ENCODE measurements around the gene EPHA1.

Gene EPHA1

DNA sequence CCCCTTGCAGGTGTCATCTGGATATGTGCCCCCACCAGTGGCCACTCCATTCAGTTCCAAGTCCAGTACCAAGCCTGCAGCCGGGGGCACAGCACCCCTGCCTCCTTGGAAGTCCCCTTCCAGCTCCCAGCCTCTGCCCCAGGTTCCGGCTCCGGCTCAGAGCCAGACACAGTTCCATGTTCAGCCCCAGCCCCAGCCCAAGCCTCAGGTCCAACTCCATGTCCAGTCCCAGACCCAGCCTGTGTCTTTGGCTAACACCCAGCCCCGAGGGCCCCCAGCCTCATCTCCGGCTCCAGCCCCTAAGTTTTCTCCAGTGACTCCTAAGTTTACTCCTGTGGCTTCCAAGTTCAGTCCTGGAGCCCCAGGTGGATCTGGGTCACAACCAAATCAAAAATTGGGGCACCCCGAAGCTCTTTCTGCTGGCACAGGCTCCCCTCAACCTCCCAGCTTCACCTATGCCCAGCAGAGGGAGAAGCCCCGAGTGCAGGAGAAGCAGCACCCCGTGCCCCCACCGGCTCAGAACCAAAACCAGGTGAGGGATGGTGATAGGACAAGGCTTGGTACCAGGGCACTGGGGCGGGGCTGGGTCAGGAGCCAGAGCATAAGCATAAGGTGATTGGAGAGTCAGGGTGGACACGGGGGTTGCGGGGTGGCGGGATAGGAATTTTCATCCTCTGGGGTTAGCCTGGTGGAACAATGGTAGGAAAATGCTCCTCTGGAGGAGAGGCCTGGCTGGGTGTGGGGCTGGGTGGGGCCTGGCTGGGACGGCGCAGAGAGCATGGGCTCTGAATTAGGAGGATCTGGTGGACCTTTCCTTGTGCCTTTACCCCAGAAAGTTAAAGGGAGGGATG lies 25.6 kb downstream of the EPHA1 start:
- TF ChIP-seq, protein P1, sequence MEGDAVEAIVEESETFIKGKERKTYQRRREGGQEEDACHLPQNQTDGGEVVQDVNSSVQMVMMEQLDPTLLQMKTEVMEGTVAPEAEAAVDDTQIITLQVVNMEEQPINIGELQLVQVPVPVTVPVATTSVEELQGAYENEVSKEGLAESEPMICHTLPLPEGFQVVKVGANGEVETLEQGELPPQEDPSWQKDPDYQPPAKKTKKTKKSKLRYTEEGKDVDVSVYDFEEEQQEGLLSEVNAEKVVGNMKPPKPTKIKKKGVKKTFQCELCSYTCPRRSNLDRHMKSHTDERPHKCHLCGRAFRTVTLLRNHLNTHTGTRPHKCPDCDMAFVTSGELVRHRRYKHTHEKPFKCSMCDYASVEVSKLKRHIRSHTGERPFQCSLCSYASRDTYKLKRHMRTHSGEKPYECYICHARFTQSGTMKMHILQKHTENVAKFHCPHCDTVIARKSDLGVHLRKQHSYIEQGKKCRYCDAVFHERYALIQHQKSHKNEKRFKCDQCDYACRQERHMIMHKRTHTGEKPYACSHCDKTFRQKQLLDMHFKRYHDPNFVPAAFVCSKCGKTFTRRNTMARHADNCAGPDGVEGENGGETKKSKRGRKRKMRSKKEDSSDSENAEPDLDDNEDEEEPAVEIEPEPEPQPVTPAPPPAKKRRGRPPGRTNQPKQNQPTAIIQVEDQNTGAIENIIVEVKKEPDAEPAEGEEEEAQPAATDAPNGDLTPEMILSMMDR (IDR thresholded peaks at IDR 0.05; ENCODE audit: borderline replicate concordance, control extremely low read depth, extremely low read depth, insufficient read depth, missing control alignments): no peak
- no peak for DNase-seq (ENCODE audit: low spot score)
- in situ Hi-C loops (cut with MboI; ENCODE audit: low sequenced_read_pairs, unreplicated experiment): no loop called here

DNA sequence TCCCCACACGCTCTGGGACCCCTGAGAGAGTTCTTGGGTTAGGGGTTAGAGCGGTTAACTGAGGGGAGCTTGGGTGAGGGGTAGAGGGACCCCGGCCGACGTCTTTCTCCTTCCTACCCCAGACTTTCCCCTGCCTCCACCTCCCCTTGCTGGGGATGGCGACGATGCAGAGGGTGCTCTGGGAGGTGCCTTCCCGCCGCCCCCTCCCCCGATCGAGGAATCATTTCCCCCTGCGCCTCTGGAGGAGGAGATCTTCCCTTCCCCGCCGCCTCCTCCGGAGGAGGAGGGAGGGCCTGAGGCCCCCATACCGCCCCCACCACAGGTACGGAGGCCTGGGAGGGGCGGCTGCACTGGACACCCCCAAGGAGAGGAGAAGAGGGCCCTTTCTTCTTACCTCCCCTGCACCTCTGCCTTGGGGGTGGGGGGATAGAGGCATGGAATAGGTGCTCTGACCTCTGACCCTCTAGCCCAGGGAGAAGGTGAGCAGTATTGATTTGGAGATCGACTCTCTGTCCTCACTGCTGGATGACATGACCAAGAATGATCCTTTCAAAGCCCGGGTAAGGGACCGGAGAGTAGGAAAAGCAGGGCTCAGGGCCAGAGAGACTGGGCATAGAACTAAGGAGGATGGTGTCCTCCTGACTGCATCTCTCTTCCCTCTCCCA lies 26.4 kb downstream of the EPHA1 start:
- DNase-seq (ENCODE audit: low spot score): peak; percentile 37
- in situ Hi-C loops (cut with MboI; ENCODE audit: low sequenced_read_pairs, unreplicated experiment): no loop called here

DNA sequence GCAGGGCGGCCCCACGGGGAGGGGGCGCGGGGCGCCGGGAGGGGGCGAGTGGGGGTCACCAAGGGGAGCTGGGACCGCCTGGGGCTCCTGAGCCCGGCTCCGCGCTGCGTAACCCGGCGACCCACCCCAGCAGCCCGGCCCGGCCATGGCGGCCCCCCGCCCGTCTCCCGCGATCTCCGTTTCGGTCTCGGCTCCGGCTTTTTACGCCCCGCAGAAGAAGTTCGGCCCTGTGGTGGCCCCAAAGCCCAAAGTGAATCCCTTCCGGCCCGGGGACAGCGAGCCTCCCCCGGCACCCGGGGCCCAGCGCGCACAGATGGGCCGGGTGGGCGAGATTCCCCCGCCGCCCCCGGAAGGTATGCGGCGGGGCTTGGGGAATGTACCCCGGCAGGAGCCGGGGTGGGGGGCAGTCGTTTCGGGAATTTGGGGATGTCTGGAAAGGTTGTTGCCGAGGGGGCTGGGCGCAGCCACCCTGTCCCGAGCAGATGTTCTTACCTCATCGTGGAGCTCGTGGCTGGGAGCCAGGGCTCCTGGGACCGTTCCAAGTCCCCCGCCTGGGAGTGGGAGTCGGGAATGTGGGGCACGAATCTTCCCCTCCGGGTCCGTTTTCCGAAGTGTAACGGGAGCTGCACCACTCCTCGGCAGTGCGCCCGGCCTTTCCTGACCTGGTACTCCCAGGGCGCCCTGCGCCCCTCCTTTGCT lies 27.1 kb downstream of the EPHA1 start:
- TF ChIP-seq, protein P1 (IDR thresholded peaks at IDR 0.05; ENCODE audit: borderline replicate concordance, control extremely low read depth, extremely low read depth, insufficient read depth, missing control alignments): no peak
- in situ Hi-C loops (cut with MboI; ENCODE audit: low sequenced_read_pairs, unreplicated experiment): no loop called here
- peak; percentile 68 for DNase-seq (ENCODE audit: low spot score)

More for the DNA sequence above, 26.4 kb downstream of the EPHA1 start:
- TF ChIP-seq, protein P1 (IDR thresholded peaks at IDR 0.05; ENCODE audit: borderline replicate concordance, control extremely low read depth, extremely low read depth, insufficient read depth, missing control alignments): no peak

DNA sequence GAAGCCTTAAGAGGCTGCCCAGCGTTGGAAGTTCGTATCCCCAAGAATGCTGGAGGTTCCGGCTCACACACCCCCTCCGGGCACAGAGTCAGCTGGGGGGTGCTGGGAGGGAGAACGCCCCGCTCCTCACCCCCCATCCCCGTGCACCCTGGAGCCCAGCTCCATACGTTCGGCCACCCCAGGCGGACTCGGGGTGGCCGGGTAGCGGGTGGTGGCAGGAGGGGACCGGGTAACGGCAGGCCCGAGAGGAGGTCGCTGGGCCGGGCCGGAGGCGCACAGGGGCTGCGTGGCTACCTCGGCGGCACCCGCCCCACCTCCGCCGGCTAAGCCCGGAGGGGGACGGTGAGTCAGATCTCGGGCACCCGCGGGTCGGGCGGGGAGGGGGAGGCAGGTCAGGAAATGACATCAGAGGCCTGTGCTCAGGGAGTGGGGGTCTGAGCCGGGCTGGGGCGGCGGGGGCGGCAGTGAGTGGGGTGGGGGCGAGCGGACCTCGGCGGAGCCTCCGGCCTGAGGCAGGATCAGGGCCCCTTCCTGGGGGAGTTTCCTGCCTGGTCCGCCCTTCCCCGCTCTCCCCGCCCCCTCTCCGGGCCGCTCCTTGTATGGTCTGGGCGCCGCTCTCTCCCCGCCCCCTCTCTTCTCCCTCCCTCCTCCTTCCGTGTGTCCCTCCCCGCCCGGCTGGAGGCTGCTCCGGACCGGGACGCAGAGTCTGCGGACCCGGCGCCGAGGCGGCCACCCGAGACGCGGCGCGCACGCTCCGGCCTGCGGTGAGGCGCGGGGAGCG lies 27.8 kb downstream of the EPHA1 start, which contains the start of gene ZYX:
ZYX (plus strand) TSS at position 700 of the 781 bp plus-strand sequence. CDS start 227 bp downstream, outside the sequence.
- TF ChIP-seq, protein P1 (IDR thresholded peaks at IDR 0.05; ENCODE audit: borderline replicate concordance, control extremely low read depth, extremely low read depth, insufficient read depth, missing control alignments): no peak
- DNase-seq (ENCODE audit: low spot score): peak; percentile 97
- in situ Hi-C loops (cut with MboI; ENCODE audit: low sequenced_read_pairs, unreplicated experiment): no loop called here

DNA sequence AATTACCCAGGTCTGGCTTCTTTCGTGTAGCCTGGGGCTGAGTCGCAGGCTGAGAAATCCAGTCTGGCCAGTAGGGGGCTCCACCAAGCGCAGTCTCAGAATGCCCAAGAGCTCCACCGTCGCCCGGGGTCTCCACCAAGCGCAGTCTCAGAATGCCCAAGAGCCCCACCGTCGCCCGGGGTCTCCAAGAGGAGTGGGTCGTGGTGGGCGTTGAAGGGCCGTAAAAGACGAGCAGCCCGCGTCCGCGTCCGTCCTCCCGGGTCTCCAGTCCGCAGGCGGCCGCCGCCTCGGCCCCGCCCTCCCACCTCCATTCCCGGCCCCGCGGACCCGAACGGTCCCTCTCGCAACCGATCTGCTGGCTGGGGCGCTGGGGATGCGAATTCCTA lies 28.4 kb downstream of the EPHA1 start:
- in situ Hi-C loops (cut with MboI; ENCODE audit: low sequenced_read_pairs, unreplicated experiment): no loop called here
- TF ChIP-seq, protein P1 (IDR thresholded peaks at IDR 0.05; ENCODE audit: borderline replicate concordance, control extremely low read depth, extremely low read depth, insufficient read depth, missing control alignments): peak; percentile 82
- peak; percentile 85 for DNase-seq (ENCODE audit: low spot score)

All from GM13976 (cell line).